H1 (cell line): ENCODE results near the gene DAPK2.

Source experiments
- ATF3 ChIP-seq: IDR thresholded peaks from 2 replicates; pipeline ENCODE4 v1.6.1; 2011; ENCODE audit warnings: low read depth, mild to moderate bottlenecking, low read length; ENCODE audit not compliant: insufficient read depth
- EZH2 ChIP-seq: fragments of 200-600 bp; sonication (generic); IDR thresholded peaks from 2 replicates; pipeline ENCODE4 v1.7.1; 2012; ENCODE audit warnings: low read depth, mild to moderate bottlenecking, moderate library complexity, low read length, inconsistent platforms; ENCODE audit not compliant: severe bottlenecking
- POLR2AphosphoS5 ChIP-seq: IDR thresholded peaks from 2 replicates; pipeline ENCODE4 v1.6.1; 2011; ENCODE audit warnings: low read depth, low read length
- RAD21 ChIP-seq, 2 experiments: IDR thresholded peaks in 1 of 2; conservative IDR thresholded peaks in 1 of 2; 2 replicates each; pipeline ENCODE4 v1.6.1; 2011; ENCODE audit warnings: low read depth in 2 of 2, low read length in 2 of 2, improper control_type of control experiment in 1 of 2, inconsistent platforms in 1 of 2, mild to moderate bottlenecking in 1 of 2, moderate library complexity in 1 of 2
- YY1 ChIP-seq: IDR thresholded peaks from 2 replicates; pipeline ENCODE4 v1.6.1; 2011; ENCODE audit warnings: low read depth, mild to moderate bottlenecking, low read length

GRCh38 chr15:64092864-64093626, 46.8 kb upstream of the DAPK2 start:
- TF ChIP-seq EZH2 = no peak
- no peak; the same call in 1 of the 2 replicates for TF ChIP-seq POLR2AphosphoS5
- TF ChIP-seq RAD21 (IDR thresholded peaks at IDR 0.05 in 1 of 2, conservative IDR thresholded peaks at IDR 0.05 in 1 of 2; ENCODE audit: low read depth in 2 of 2, low read length in 2 of 2) = no peak
- TF ChIP-seq YY1 = no peak
- peak; percentile 57; the same call in 1 of the 2 replicates for TF ChIP-seq ATF3
